Measurements from ENCODE around the gene WDR55. TPM values are rescaled to one million over a fixed set of nuclear protein-coding genes. Genes with fewer than 3 reads are reported as not detected.
A peak's percentile ranks its signal among the peaks of the same experiment; 100 is the strongest.
"Not testable (repeated sequence)": the region's sequence is repeated elsewhere in the genome, so short reads cannot be mapped to it uniquely, and the experiment has no call there.

The WDR55 gene, protein sequence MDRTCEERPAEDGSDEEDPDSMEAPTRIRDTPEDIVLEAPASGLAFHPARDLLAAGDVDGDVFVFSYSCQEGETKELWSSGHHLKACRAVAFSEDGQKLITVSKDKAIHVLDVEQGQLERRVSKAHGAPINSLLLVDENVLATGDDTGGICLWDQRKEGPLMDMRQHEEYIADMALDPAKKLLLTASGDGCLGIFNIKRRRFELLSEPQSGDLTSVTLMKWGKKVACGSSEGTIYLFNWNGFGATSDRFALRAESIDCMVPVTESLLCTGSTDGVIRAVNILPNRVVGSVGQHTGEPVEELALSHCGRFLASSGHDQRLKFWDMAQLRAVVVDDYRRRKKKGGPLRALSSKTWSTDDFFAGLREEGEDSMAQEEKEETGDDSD
- 23.6 and 24.0 TPM in 2 replicates for total RNA-seq
- long read RNA-seq, full-length matches to known transcripts: 26 of 44 reads
- long read RNA-seq, partial matches to known transcripts: 1 of 44 reads
- long read RNA-seq, other reads (novel, unspliced or antisense): 17 of 44 reads

DNA sequence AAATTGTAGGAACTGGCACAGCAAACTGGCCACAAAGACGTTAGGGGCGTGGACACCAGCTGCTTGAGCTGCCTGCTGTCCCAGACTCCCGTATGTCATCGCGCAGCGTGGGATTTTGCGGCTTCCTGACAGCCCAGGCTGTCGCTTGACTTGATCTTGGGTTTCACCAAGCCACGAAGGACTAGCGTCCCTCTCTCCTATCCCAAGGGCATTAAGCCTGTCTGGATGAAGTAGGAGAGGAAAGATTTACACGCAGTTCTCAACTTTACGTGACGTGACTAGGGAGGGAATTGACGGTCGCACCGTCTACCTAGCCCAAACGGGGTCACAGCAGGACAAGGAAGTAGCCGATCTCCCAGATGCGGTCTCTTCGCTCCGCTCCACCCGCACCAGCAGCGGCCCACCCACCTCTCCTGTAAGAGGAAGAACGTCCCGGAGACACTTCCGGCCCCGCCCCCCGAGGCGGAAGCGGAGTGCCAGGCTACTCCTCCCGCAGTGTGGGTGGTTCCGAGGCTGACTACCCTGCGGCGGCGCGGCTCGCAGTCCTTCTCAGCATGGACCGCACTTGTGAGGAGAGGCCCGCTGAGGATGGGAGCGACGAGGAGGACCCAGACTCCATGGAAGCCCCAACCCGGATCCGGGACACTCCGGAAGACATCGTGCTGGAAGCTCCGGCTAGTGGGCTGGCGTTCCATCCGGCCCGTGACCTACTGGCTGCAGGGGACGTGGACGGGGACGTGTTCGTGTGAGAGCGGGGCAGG, at the start of gene WDR55:
TSS of gene WDR55 (plus strand) at position 546 of the 761 bp plus-strand sequence. CDS start at position 555, 9 bp downstream.
- no peaks in the 10 kb centered on the region for H3K9me3 Mint-ChIP-seq
- H3K4me1 Mint-ChIP-seq: peaks cover 28% of the 10 kb centered on the region
- H3K36me3 Mint-ChIP-seq (ENCODE audit: low read depth): peaks cover 21% of the 10 kb centered on the region
- no peaks in the 10 kb centered on the region for H3K27me3 Mint-ChIP-seq (ENCODE audit: low read depth)
- peak; percentile 89 for DNase-seq (ENCODE audit: low read depth, low spot score)
- H3K27ac Mint-ChIP-seq (ENCODE audit: unreplicated experiment): peak within 1 kb of the TSS; percentile 97
- peak within 1 kb of the TSS; percentile 95 for H3K4me3 Mint-ChIP-seq
- TF ChIP-seq, protein P1, sequence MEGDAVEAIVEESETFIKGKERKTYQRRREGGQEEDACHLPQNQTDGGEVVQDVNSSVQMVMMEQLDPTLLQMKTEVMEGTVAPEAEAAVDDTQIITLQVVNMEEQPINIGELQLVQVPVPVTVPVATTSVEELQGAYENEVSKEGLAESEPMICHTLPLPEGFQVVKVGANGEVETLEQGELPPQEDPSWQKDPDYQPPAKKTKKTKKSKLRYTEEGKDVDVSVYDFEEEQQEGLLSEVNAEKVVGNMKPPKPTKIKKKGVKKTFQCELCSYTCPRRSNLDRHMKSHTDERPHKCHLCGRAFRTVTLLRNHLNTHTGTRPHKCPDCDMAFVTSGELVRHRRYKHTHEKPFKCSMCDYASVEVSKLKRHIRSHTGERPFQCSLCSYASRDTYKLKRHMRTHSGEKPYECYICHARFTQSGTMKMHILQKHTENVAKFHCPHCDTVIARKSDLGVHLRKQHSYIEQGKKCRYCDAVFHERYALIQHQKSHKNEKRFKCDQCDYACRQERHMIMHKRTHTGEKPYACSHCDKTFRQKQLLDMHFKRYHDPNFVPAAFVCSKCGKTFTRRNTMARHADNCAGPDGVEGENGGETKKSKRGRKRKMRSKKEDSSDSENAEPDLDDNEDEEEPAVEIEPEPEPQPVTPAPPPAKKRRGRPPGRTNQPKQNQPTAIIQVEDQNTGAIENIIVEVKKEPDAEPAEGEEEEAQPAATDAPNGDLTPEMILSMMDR (conservative IDR thresholded peaks at IDR 0.05): no peak

DNA sequence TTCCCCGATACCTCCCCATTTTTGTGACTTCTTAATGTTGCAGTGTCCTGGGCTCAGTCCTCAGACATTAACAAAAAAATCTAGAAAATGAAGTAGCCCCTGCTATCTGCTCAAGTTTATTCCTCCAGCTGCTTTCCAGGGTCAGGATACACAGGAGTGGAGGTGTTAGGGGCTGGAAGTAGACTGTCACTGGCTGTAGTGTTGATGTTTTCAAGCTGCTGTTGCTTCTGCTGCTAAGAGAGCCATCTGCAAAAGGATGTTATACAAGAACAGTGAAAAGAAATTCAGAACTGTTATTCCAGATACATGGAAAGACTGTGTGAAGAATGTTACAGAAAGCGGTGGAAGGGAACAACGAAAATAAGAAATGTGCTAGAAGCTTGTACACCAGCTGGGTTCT, 42.4 kb upstream of the WDR55 start:
- peaks cover 3% of the 10 kb centered on the region for H3K36me3 Mint-ChIP-seq (ENCODE audit: low read depth)
- no peak overlapping the region for H3K4me3 Mint-ChIP-seq
- H3K27ac Mint-ChIP-seq (ENCODE audit: unreplicated experiment): no peak overlapping the region
- TF ChIP-seq, protein P1 (conservative IDR thresholded peaks at IDR 0.05): no peak
- peaks cover 53% of the 10 kb centered on the region for H3K27me3 Mint-ChIP-seq (ENCODE audit: low read depth)
- no peaks in the 10 kb centered on the region for H3K4me1 Mint-ChIP-seq
- no peak for DNase-seq (ENCODE audit: low read depth, low spot score)
- peaks cover 23% of the 10 kb centered on the region for H3K9me3 Mint-ChIP-seq

DNA sequence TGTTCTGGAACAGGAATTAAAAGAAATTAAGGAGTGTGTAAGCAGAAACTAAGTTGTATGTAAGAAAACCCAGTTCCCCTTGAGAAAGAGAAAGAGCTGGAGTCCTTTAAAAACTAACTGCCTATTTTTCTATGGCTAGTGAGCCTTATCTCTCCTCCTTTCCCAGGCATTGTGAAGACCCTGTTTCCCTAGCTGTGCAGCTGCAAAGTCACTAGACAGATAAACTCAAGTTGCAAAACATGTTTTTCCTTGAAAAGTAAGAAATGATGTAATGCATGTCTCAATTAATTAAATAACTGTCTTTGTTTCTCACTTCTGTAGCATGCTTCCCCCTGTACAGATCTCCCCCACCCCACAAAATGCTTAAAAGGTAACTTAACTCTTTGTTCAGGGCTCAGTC, 41.6 kb upstream of the WDR55 start:
- H3K36me3 Mint-ChIP-seq (ENCODE audit: low read depth); H3K27ac Mint-ChIP-seq (ENCODE audit: unreplicated experiment); H3K4me3 Mint-ChIP-seq; H3K4me1 Mint-ChIP-seq; DNase-seq (ENCODE audit: low read depth, low spot score): not testable (repeated sequence)
- Mint-ChIP-seq H3K27me3 (ENCODE audit: low read depth) (peaks cover 48% of the 10 kb centered on the region), H3K9me3 (peaks cover 22% of the 10 kb centered on the region)

DNA sequence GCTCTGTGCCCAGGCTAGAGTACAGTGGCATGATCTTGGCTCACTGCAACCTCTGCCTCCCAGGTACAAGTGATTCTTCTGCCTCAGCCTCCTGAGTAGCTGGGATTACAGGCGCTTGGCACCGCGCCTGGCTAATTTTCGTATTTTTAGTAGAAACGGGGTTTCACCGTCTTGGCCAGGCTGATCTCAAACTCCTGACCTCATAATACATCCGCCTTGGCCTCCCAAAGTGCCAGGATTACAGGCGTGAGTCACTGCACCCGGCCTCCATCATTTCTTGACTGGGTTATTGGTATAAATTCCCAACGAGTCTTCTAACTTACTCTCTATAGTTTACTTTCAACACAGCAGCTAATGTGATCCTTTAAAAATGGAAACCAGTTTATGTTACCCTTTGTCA, 39.8 kb upstream of the WDR55 start:
- Mint-ChIP-seq H3K27me3 (ENCODE audit: low read depth) (peaks cover 31% of the 10 kb centered on the region), H3K9me3 (peaks cover 16% of the 10 kb centered on the region)
- H3K27ac Mint-ChIP-seq (ENCODE audit: unreplicated experiment); DNase-seq (ENCODE audit: low read depth, low spot score); H3K4me3 Mint-ChIP-seq; H3K36me3 Mint-ChIP-seq (ENCODE audit: low read depth); H3K4me1 Mint-ChIP-seq: not testable (repeated sequence)

DNA sequence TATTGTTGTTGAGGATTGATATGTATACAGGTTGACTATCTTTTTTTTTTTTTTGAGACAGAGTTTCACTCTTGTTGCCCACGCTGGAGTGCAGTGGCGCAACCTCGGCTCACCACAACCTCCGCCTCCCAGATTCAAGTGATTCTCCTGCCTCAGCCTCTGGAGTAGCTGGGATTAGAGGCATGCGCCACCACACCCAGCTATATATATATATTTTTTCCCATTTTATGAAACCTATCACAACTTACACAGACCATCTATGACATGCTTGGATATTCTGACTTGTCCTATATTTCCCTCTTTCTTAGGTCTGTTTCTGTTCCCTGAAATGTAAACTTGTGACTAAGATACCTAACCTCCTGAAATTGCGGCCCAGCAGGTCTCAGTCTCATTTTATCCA, 36.7 kb upstream of the WDR55 start:
- Mint-ChIP-seq H3K9me3 (peaks cover 13% of the 10 kb centered on the region), H3K36me3 (ENCODE audit: low read depth) (peaks cover 16% of the 10 kb centered on the region), H3K27me3 (ENCODE audit: low read depth) (peaks cover 7% of the 10 kb centered on the region), H3K27ac (ENCODE audit: unreplicated experiment) (no peak overlapping the region), H3K4me1 (no peaks in the 10 kb centered on the region), H3K4me3 (no peak overlapping the region)
- TF ChIP-seq, protein P1 (conservative IDR thresholded peaks at IDR 0.05): no peak
- no peak for DNase-seq (ENCODE audit: low read depth, low spot score)

DNA sequence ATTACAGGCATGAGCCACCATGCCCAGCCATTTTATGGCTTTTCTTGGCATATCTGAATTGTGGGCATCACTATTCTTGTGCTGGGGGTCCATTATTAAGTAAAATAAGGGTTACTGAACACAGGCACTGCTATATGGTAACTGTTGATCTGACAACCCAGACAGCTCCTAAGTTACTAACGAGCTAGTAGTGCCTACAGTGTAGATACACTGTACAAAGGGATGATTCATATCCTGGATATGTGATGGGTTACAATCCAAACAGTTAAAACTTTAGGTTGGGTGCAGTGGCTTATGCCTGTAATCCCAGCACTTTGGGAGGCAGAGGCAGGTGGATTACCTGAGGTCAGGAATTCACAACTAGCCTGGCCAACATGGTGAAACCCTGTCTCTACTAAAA, 36.0 kb upstream of the WDR55 start:
- H3K9me3 Mint-ChIP-seq: peaks cover 13% of the 10 kb centered on the region

More for the DNA sequence above, 36.0 kb upstream of the WDR55 start:
- Mint-ChIP-seq H3K27me3 (ENCODE audit: low read depth) (peaks cover 4% of the 10 kb centered on the region), H3K36me3 (ENCODE audit: low read depth) (peaks cover 16% of the 10 kb centered on the region), H3K4me3 (no peak overlapping the region), H3K27ac (ENCODE audit: unreplicated experiment) (no peak overlapping the region), H3K4me1 (no peaks in the 10 kb centered on the region)
- no peak for DNase-seq (ENCODE audit: low read depth, low spot score)
- TF ChIP-seq, protein P1 (conservative IDR thresholded peaks at IDR 0.05): no peak
